Upper lobe of left lung (tissue), 4 donors: ENCODE data around the gene RAB3D.
A peak's percentile ranks its signal among the peaks of the same experiment; 100 is the strongest.

Experiments used
- POLR2A ChIP-seq, 4 donors: fragments of 450-650 bp; IDR thresholded peaks; one replicate each; pipeline ENCODE4 v1.5.1; 2016 to 2017; ENCODE audit warnings: antibody characterized with exemption in 4 of 4, mild to moderate bottlenecking in 2 of 4
- POLR2AphosphoS5 ChIP-seq, 2 donors: sonication (generic); formaldehyde crosslinking; IDR thresholded peaks; one replicate each; pipeline ENCODE4 v1.5.1; 2017; ENCODE audit warnings: antibody characterized with exemption in 2 of 2
- TF ChIP-seq, protein P1 (sequence below), 6 experiments: fragments of 450-650 bp in 4 of 6; fragments of 200-600 bp in 2 of 6; sonication (generic) in 2 of 6; IDR thresholded peaks; one replicate each; pipeline ENCODE4 v1.5.1; 2016 to 2019; ENCODE audit warnings: antibody characterized with exemption in 6 of 6

GRCh38 chr19:11375143-11375948 is 35.9 kb upstream of the RAB3D start:
- TF ChIP-seq, protein P1, sequence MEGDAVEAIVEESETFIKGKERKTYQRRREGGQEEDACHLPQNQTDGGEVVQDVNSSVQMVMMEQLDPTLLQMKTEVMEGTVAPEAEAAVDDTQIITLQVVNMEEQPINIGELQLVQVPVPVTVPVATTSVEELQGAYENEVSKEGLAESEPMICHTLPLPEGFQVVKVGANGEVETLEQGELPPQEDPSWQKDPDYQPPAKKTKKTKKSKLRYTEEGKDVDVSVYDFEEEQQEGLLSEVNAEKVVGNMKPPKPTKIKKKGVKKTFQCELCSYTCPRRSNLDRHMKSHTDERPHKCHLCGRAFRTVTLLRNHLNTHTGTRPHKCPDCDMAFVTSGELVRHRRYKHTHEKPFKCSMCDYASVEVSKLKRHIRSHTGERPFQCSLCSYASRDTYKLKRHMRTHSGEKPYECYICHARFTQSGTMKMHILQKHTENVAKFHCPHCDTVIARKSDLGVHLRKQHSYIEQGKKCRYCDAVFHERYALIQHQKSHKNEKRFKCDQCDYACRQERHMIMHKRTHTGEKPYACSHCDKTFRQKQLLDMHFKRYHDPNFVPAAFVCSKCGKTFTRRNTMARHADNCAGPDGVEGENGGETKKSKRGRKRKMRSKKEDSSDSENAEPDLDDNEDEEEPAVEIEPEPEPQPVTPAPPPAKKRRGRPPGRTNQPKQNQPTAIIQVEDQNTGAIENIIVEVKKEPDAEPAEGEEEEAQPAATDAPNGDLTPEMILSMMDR (IDR thresholded peaks at IDR 0.05): no peak
- peak in 3 of 4 donors; percentile 2 to 84 (median 66) for TF ChIP-seq POLR2A (IDR thresholded peaks at IDR 0.05)
- TF ChIP-seq POLR2AphosphoS5 (IDR thresholded peaks at IDR 0.05): peak; percentile 10 to 56
